Femur (tissue), 1 donor: ENCODE data around the gene SGCB.
"Not testable (repeated sequence)": the region's sequence is repeated elsewhere in the genome, so short reads cannot be mapped to it uniquely, and the experiment has no call there.

ENCODE experiments used
- DNase-seq: peaks from one replicate; pipeline ENCODE4 v3.0.0-alpha.2; 2017

SGCB gene, protein sequence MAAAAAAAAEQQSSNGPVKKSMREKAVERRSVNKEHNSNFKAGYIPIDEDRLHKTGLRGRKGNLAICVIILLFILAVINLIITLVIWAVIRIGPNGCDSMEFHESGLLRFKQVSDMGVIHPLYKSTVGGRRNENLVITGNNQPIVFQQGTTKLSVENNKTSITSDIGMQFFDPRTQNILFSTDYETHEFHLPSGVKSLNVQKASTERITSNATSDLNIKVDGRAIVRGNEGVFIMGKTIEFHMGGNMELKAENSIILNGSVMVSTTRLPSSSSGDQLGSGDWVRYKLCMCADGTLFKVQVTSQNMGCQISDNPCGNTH

DNA sequence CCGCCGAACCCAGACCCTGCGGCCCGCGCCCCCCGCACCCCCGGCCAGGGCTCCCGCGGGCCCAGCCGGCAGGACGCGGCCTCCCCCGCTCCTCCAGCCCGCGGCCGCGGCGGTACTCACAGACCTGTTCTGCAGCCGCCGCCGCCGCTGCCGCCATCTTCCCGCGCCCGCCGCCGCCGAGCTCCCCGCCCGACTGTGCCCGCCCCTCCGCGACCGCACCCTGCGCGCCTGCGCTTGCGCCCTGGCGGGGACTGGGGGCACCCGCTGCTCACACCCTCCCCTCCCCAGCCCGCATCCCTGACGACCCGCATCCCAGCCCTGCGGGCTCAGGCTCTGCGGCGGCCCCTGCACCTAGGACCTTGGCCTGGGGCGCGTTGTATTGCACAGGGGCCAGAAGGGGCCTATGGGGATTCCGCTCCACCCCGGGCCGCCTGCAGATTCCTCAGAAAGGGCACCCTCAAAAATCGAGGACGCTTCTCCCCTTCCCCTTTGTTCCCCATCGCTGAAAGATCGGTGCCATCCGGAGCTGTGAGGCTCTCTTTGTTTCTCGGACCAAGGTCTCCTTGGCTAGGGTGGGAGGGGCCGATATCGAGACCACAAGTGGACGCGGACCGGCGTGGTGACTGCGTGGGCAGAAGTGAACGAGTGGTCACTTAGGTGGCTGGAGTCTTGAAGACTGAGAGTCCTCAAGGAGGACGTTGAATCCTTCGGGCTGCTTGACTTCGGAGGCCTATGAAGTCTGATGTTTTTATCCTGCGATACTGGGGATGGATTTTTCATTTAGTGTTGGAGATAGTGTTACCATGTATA, at the start of gene SGCB:
TSS of gene SGCB (minus strand) at position 197 of the 810 bp plus-strand sequence. CDS start at position 157, 40 bp downstream.
- DNase-seq = peak; percentile 83

DNA sequence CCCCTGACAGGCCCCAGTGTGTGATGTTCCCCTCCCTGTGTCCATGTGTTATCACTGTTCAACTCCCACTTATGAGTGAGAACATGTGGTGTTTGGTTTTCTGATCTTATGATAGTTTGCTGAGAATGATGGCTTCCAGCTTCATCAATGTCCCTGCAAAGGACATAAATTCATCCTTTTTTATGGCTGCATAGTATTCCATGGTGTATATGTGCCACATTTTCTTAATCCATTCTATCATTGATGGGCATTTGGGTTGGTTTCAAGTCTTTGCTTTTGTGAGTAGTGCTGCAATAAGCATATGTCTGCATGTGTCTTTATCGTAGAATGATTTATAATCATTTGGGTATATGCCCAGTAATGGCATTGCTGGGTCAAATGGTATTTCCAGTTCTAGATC, 48.3 kb upstream of the SGCB start:
- DNase-seq = not testable (repeated sequence)

DNA sequence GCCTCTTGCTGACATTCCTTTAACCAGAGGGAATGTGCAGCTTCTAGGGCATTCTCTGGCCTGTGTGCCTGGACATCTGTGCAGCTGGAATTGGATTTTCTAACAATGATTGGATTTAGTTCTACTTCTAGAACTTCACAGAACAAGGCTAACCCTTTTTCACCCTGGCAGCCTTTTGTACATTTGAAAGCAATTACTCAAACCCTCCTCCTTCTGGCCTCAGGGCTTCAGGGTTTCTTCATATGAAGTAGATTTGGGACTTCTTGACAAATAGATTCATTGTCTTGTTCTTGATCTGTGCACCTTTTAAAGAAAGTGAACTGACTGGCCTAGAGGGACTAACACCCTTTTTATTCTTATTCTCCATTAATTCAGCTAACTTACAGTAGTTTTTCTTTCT, 43.1 kb upstream of the SGCB start:
- DNase-seq = no peak

DNA sequence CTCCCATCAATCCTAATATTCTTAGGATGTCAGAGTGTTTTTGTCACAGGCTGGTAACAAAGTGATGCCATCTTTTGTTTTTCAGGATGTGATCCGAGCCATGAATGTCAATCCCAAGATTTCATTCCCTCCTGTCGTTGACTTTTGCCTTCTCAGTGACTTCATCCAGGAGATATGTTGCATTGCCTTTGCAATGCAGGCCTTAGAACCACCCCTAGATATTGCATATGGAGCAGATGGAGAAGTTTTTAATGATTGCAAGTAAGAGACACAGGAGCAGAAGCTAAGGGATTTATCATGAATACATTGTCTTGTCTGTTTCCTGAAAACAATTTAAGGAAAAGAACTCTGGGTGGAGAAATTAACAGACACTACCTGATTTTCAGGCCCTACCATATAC, 41.6 kb upstream of the SGCB start:
- DNase-seq = no peak

DNA sequence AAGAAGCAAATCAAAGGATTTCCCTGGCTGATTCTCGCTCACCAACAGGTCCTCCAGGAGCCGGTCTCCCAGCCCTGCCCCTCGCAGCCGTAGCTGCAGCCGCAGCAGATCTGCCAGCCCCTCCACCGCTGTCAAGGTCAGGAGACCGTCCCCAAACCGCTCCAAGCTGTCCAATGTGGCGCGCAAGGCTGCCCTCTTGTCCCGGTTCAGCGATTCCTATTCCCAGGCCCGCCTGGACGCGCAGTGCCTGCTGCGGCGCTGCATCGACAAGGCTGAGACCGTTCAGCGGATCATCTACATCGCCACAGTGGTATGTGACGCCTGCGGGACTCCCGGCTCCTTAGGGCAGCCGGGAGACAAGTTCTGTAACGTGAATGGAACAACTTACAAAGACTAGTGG, 38.6 kb upstream of the SGCB start:
- peak; percentile 33 for DNase-seq

DNA sequence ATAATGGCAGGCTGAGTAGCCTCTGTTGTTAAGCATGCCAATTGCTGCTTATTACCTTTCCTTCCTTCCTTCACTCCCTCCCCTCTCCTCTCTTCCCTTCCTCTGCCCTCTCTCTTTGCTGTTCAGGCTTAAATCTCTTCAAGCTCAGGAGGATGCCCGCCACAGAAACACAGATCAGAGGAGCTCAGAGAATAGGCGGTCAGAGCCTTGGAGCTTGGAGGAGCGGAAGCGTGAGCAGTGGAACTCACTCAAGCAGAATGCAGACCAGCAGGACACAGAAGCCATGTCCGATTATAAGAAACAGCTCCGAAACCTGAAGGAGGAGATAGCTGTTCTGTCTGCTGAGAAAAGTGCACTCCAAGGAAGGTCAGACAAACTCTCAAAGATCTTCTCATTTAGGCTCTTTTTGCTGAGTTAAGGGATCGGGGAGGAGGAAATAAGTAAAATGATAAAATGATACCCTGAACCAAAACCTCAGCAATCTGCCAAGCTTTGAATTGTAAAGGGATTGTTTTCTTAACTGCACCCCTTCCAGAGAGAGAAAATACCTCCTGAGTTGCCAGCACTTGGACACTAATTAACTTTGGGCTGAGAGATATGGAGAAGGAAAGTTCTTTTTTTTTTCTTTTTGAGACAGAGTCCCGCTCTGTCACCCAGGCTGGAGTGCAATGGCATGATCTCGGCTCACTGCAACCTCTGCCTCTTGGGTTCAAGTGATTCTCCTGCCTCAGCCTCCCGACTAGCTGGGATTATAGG, 33.9 kb upstream of the SGCB start:
- DNase-seq = no peak

DNA sequence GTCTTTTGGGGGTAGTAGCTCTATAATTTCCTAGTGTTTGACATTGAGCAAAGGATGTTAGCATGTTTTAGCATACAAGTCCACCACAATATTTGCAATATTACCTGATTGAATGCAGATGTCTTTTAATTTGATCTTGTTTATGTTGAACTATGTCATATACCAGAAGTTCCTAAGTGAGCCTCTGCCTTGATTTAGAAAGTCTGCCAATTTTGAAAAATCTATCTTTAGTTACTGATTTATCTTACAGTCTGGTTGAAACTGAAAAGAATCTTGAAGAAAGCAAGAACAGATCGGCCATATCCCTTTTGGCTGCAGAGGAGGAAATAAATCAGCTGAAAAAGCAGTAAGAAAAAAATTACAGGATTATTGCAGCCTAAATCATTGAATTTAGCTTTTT, 31.5 kb upstream of the SGCB start:
- DNase-seq = no peak

DNA sequence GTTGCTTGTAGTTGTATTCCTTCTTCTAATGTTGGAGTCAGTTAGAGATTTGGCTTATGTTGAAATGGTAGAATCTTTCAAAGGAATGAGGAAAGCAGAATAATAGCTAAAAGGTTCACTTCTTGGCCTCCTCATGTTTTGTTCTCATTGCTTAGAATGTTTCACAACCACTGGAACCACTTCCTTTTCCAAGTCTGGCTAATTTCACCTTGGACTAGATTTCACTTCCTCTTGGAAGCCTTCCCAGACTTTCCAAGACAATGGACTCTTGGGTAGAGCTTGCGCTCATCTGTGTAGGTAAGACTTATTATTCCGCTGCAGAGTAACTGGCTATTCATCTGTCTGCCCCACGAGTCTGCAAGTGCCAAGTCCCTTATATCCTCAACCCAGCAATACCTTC, 21.3 kb upstream of the SGCB start:
- peak; percentile 28 for DNase-seq

DNA sequence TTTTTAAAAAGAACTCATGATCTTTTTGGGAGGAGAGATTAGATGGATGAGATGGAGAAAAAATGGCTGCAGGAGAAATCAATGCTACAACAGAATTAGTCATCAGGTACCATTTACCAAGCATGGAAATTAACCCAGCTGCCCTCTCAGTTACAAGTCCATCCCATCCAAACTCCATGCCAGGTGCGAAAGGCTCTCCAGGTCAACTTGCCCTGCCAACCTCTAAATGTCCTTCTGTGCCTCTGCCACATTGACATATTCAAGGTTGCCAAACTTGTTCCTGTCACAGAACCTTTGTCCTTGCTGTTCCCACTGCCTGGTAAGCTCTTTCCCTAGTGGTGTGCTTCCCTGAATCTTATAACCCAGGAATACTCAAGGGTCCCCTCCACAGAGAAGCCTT, 20.2 kb upstream of the SGCB start:
- DNase-seq = no peak

DNA sequence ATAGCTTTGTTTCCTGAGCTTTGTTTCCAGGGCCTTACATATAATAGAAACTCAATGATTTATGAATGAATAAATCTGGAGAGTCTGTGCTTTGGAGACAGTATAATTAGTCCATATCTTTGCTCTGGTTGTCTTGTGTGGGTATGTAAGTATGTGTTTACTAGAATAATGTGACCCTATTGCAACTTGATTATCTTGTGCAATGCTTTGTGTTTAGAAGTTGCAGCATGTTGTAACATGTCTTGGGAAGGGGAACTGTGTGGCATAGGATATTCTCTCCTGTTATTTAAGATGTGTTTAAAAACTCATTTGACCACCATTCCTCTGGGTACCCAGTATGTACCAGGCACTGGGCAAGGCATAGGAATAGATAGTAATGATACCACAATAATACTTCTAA, 19.1 kb upstream of the SGCB start:
- no peak for DNase-seq

DNA sequence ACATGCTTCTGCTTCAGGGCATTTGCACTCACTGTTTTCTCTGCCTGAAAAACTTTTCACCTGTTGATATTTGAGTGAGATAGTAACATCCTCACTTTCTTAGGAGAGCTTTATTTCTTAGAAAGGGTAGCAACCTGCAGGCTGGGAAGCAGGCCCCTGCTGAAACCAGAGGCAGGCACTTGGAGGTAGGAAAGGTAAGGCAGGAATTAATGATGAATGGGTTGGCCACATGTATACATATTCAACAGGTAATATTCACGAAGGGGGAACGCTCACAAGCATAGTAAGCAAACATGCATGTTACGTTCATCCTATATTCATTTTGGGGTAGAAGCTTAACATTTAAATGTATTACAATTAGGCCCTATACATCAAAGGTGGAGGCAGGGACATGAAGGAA, 16.2 kb upstream of the SGCB start:
- DNase-seq = no peak

DNA sequence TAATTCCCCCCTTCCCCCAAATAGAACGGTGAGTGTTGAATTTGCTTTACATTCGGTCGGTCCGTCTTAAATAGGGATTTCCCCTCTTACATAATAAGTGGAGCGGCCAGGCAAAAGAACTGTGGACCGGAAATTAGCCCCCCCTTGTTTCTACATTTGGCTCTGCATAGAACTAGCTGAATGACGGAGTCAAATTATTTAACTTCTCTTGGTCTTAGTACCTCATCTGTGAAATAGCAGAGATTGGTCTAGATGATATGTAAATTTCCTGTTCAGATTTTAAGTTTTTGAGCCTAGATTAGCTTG, 14.3 kb upstream of the SGCB start:
- DNase-seq = no peak

DNA sequence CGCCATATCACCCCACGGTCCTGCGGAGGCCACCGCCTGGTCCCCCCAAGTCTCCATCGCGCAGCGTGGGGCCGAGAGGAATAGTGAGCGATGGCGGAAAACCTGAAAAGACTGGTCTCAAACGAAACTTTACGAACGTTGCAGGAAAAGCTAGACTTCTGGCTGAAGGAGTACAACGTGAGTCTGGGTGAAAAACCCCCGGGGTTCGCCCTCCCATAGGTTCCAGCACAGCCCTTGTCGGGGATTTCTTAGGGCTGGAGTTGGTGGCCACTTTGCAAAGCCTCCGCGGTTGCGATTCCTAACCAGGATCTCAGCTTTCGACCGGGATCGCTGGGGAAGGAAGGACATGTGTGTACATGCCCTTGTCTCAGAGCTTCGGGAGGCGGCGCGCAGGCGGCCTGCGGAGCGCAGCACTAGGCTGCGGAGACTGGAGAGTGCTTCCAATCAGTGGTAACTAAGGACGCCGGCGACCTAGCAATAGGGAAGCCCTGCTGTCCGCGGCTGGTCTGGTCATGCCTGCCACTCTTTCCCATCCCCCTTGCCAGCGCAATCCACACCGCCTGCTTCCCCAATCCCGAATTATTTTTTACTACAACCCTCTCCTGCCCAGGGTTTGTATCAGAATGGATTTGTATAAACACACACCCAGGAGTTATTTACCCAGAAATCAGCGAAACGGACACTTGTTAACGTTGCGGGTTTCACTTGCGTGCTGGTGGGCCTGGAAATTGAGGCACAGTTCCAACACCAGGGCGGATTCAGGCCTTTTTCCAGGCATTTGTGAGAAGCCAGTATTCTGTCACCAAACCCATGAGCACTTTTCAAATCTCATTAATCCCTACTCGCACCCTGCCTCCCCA, 13.7 kb upstream of the SGCB start:
- peak; percentile 84 for DNase-seq

DNA sequence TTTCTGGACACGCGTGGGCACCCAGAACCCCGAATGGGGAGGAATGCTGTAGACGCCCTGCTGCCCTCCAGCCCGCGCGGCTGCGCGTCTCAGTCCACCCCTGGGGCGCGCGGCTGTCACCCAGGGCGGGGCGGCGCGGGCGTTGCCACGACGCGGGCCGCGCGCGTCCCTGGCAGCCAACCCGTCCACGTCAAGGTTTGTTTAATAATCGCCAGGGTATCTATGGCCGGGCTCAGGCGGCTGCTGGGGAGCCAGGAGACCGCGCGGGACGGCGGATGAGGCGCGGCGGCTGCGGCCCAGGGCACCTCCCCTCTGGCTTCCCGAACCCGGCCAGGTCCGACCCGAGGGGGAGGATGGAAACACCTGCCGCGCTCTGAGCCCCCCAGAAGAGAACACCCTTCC, 13.1 kb upstream of the SGCB start, which contains the start of gene SPATA18:
TSS of gene SPATA18 (plus strand) at position 92 of the 402 bp plus-strand sequence. CDS start 401 bp downstream, outside the sequence.
- DNase-seq = peak; percentile 47

DNA sequence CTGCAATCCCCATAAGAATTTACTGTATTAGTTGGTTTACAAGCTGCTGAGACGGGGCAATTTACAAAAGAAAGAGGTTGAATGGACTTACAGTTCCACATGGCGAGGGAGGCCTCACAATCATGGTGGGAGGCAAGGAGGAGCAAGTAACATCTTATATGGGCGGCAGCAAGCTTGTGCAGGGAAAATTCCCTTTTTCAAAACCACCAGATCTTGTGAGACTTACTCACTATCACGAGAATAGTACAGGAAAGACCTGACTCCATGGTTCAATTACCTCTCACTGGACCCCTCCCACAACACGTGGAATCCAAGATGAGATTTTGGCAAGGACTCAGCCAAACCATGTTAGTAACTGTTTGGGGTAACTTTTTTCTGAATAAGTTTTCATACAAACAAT, 11.2 kb upstream of the SGCB start:
- DNase-seq = no peak

DNA sequence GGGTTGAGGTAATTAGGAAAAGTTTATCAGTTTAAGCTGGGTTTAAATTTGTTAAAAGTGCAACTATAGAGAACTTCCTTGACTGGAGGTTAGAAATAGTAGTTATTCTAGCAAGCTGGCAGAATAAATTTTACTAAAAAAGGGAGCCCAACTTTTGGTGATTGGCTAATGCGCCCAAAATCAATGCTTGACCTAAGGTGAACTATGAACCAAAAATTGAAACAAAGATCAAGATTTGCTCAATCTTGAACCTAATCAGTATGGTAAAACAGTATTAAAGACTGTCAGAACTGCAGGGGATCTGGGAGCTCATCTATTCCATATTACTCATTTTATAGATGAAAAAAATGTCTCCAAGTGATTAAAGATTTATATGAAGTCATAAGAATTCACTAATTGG, 6.9 kb upstream of the SGCB start:
- no peak for DNase-seq

DNA sequence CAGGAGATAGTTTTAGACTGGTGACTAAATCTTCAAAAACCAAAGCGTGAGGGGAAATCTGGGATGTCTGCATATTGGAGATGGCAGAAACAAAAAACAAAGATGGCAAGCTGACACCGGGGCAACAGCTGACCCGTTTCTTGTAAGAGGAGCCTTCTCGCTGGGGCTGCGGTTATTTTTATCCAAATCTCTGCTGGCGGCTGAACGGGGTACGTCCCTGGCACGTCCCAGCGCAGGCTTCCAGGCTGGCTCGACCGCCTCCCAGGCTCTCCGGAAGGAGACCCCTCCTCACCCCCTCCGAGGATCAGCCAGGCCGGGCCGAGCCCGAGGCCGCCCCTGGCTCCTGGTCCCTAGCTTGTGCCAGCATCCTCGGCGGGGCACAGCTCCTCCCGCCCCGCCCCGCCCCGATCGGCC, 403 bp downstream of the SGCB start:
- peak; percentile 83 for DNase-seq

DNA sequence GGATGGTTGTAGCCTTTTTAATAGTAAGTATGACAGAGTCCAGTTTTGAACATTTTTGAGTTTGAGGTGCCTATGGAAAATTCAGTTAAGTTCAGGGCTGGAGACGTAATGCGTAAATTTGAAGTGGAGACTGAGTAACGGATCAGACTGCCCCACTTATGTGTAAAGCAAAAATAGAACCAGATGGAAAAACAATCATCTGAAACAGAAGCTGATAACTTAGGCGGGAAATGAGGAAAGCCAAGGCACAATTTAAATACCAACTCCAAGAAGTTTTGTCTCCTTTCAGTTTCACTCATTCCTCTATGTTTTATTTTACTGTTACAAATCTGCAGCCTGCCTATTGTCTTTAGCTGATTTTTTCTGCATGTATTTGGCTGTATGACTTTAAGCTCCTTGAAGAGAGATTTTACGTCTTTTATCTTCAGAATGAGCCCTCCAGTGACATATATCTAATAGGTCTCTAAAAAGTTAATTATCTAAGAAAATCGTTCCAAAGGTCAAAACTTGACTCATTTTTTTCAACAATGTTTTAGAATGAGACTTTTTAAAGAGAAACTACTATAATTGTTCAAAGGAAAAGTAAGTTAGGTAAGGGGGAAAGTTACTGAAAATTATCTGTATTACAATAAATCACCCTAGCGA, 1.1 kb downstream of the SGCB start:
- DNase-seq = no peak

DNA sequence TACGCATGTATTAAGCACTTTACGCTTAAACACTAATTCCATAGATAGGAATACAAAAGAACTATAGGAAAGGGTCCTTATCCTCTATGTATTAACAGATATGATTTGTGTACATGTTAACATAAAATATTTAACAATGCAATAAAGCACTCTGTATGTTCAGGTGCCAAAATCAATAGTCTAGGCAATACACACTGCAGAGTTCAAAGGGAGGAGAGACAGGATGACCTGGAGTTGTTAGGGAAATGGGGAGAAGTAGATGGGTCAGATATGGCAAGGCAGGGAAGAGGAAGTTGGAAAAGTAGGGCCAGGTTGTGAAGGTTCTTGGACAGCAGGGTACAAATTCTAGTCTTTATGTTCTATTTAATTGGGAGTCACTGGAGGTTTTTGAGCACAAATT, 2.9 kb downstream of the SGCB start:
- DNase-seq = no peak

DNA sequence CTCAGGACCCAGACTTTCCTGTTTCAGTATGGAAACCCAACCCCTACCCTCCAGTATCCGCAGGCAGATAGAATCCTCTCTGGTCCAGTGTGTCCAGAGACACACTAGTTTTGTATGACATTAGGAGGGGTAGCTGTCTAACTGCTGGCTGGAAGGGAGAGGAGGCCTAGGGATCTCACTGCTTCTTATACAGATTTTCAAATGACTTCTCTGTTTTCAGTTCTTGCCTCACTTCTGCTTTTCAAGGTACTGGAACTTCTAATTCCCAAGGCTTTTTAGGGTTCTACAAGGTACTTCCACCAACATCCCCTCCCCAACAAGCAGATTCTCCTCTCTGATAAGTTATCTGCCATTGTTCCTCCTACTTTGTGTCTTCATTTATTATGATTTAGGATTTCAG, 6.1 kb downstream of the SGCB start:
- DNase-seq = no peak

DNA sequence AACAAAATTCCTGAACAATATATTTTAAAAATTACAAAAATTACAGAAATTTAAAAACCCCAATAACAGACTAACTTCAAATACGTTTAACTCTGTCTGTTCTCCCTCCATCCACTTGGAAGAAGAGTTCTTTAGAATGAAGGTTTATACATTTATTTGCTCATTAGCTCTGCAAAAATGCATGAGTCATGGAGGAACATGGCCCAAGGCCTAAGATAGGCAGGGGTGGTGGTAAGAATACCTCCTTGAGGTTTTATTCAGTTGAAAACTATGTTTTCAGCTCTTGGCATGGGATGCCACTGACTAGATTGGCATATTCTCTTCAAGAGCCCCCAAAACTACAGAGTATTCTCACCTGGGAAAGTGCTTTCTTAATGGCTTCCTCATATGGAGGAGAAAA, 9.1 kb downstream of the SGCB start:
- DNase-seq = no peak
